HepG2 (cell line): Measurements from ENCODE around the gene DENND10. TPM values are rescaled to one million over a fixed set of nuclear protein-coding genes. Genes with fewer than 3 reads are reported as not detected.

Source experiments
- ARHGAP35 ChIP-seq: sonication (generic); formaldehyde crosslinking; IDR thresholded peaks from 2 replicates; pipeline ENCODE4 v1.9.0; 2022; ENCODE audit warnings: mild to moderate bottlenecking, inconsistent platforms, moderate library complexity, missing genetic modification reagents, borderline replicate concordance
- CHCHD3 ChIP-seq: sonication (generic); formaldehyde crosslinking; IDR thresholded peaks from 2 replicates; pipeline ENCODE4 v1.8.0; 2022; ENCODE audit warnings: mild to moderate bottlenecking, missing genetic modification reagents, moderate library complexity
- DNMT3B ChIP-seq: conservative IDR thresholded peaks from 2 replicates; pipeline ENCODE4 v1.6.1; 2016; ENCODE audit warnings: missing biosample characterization, control low read depth
- ELF3 ChIP-seq: IDR thresholded peaks from 2 replicates; pipeline ENCODE4 v1.6.1; 2016; ENCODE audit warnings: missing genetic modification reagents, missing compliant biosample characterization
- GATAD2A ChIP-seq: IDR thresholded peaks from 2 replicates; pipeline ENCODE4 v1.6.1; 2016
- HDAC6 ChIP-seq: fragments of 200-600 bp; sonication (generic); IDR thresholded peaks from 2 replicates; pipeline ENCODE4 v1.7.0; 2017; ENCODE audit warnings: mild to moderate bottlenecking, antibody characterized with exemption, low read length, low read depth
- HES4 ChIP-seq: sonication (generic); formaldehyde crosslinking; IDR thresholded peaks from 2 replicates; pipeline ENCODE4 v1.9.0; 2021; ENCODE audit warnings: mild to moderate bottlenecking, missing genetic modification reagents, borderline replicate concordance
- HMG20B ChIP-seq: conservative IDR thresholded peaks from 2 replicates; pipeline ENCODE4 v1.6.1; 2016; ENCODE audit warnings: missing genetic modification reagents, missing compliant biosample characterization
- HNRNPK ChIP-seq: fragments of 200-400 bp; formaldehyde crosslinking; IDR thresholded peaks from 2 replicates; pipeline ENCODE4 v1.6.1; 2018; ENCODE audit warnings: low read length, low read depth, moderate library complexity, mild to moderate bottlenecking; ENCODE audit not compliant: poor library complexity, severe bottlenecking
- IKZF4 ChIP-seq: sonication (generic); formaldehyde crosslinking; IDR thresholded peaks from 2 replicates; pipeline ENCODE4 v1.5.1; 2020; ENCODE audit warnings: borderline replicate concordance, mild to moderate bottlenecking, low read depth, missing genetic modification reagents; ENCODE audit errors: not compliant biosample characterization
- PPARG ChIP-seq: conservative IDR thresholded peaks from 2 replicates; pipeline ENCODE4 v1.6.1; 2016; ENCODE audit warnings: missing biosample characterization, missing genetic modification reagents
- TFE3 ChIP-seq: IDR thresholded peaks from 2 replicates; pipeline ENCODE4 v1.6.1; 2016
- ZBTB10 ChIP-seq: sonication (generic); formaldehyde crosslinking; IDR thresholded peaks from 2 replicates; pipeline ENCODE4 v1.4.0; 2020; ENCODE audit warnings: missing genetic modification reagents, borderline replicate concordance
- ZBTB34 ChIP-seq: sonication (generic); formaldehyde crosslinking; IDR thresholded peaks from 2 replicates; pipeline ENCODE4 v1.8.0; 2022; ENCODE audit warnings: mild to moderate bottlenecking, missing genetic modification reagents
- ZBTB8A ChIP-seq: sonication (generic); formaldehyde crosslinking; IDR thresholded peaks from 2 replicates; pipeline ENCODE4 v1.4.0; 2020; ENCODE audit warnings: mild to moderate bottlenecking, low read depth, missing genetic modification reagents, borderline replicate concordance
- ZKSCAN1 ChIP-seq: fragments of 150-350 bp; IDR thresholded peaks from 2 replicates; pipeline ENCODE4 v1.6.1; 2014; ENCODE audit warnings: low read length
- ZNF331 ChIP-seq: sonication (generic); formaldehyde crosslinking; IDR thresholded peaks from 2 replicates; pipeline ENCODE4 v1.4.0; 2020; ENCODE audit warnings: missing genetic modification reagents
- ZSCAN12 ChIP-seq: sonication (generic); formaldehyde crosslinking; IDR thresholded peaks from 2 replicates; pipeline ENCODE4 v1.9.0; 2021; ENCODE audit warnings: mild to moderate bottlenecking, missing genetic modification reagents
- polyA plus RNA-seq, 8 experiments: library from polyadenylated mRNA; depleted of rRNA in 3 of 8; stranded (reverse) in 7 of 8; unstranded in 1 of 8; fragments of >200 nt; fragmentation: Illumina TruSeq in 4 of 8; extraction: Trizol in 4 of 8; gene quantifications; 2 replicates each; pipeline versions ENCODE4 v1.2.1 to v1.2.3, GENCODE V29; 2011 to 2016; ENCODE audit warnings: low read depth in 4 of 8, missing spikeins in 1 of 8, mixed read lengths in 1 of 8; ENCODE audit not compliant: insufficient read depth in 1 of 8
- total RNA-seq, 5 experiments: library from RNA; depleted of rRNA; stranded (reverse); fragments of >200 nt; fragmentation: Illumina TruSeq; extraction: Trizol; gene quantifications; 2 replicates each; pipeline ENCODE4 v1.2.3, GENCODE V29; 2016; ENCODE audit warnings: low read depth in 1 of 5
- TF ChIP-seq, protein P1 (sequence below): sonication (generic); formaldehyde crosslinking; IDR thresholded peaks from 2 replicates; pipeline ENCODE4 v1.4.0; 2020; ENCODE audit warnings: low read depth, missing genetic modification reagents

DENND10 gene
- total and polyA plus RNA-seq, 2 of the 13 experiments (the other 11 are each of a cell fraction or from before 2014, with no cell fraction given): 43.7 to 78.8 TPM

GRCh38 chr10:119113751-119114732, 10.1 kb downstream of the DENND10 start (continued):
- TF ChIP-seq ZBTB10 (CRISPR knock-in tag) (no peak), HES4 (CRISPR knock-in tag) (no peak), GATAD2A (CRISPR knock-in tag) (peak; percentile 98), ZKSCAN1 (no peak), ZNF331 (CRISPR knock-in tag) (peak; percentile 65; the same call in 1 of the 2 replicates), HMG20B (CRISPR knock-in tag) (peak; percentile 82), ZBTB34 (peak; percentile 74; the same call in 1 of the 2 replicates), DNMT3B (0 out of 2 replicates have a peak, but pooled peaks have one; percentile 51), PPARG (CRISPR knock-in tag) (peak; percentile 66), IKZF4 (CRISPR knock-in tag) (no peak), HNRNPK (no peak), CHCHD3 (CRISPR knock-in tag) (no peak), ZSCAN12 (CRISPR knock-in tag) (no peak), HDAC6 (no peak), ARHGAP35 (no peak), ZBTB8A (CRISPR knock-in tag) (no peak), TFE3 (CRISPR knock-in tag) (peak; percentile 62), ELF3 (CRISPR knock-in tag) (peak; percentile 88)
- TF ChIP-seq, protein P1, sequence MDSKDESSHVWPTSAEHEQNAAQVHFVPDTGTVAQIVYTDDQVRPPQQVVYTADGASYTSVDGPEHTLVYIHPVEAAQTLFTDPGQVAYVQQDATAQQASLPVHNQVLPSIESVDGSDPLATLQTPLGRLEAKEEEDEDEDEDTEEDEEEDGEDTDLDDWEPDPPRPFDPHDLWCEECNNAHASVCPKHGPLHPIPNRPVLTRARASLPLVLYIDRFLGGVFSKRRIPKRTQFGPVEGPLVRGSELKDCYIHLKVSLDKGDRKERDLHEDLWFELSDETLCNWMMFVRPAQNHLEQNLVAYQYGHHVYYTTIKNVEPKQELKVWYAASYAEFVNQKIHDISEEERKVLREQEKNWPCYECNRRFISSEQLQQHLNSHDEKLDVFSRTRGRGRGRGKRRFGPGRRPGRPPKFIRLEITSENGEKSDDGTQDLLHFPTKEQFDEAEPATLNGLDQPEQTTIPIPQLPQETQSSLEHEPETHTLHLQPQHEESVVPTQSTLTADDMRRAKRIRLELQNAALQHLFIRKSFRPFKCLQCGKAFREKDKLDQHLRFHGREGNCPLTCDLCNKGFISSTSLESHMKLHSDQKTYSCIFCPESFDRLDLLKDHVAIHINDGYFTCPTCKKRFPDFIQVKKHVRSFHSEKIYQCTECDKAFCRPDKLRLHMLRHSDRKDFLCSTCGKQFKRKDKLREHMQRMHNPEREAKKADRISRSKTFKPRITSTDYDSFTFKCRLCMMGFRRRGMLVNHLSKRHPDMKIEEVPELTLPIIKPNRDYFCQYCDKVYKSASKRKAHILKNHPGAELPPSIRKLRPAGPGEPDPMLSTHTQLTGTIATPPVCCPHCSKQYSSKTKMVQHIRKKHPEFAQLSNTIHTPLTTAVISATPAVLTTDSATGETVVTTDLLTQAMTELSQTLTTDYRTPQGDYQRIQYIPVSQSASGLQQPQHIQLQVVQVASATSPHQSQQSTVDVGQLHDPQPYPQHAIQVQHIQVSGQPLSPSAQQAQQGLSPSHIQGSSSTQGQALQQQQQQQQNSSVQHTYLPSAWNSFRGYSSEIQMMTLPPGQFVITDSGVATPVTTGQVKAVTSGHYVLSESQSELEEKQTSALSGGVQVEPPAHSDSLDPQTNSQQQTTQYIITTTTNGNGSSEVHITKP (CRISPR knock-in tag): peak; percentile 69; the same call in 1 of the 2 replicates
